Heart left ventricle (tissue), 16 donors: Measurements from ENCODE around the gene CCDC201. TPM values are rescaled to one million over a fixed set of nuclear protein-coding genes. Genes with fewer than 3 reads are reported as not detected.

Experiments
- ATAC-seq, 4 donors: fragments of 200-7000 bp; cut with Tn5 transposase; one replicate each; pipeline ENCODE4 v1.9.1; 2020 to 2022; ENCODE audit warnings: moderate library complexity in 4 of 4, mild to moderate bottlenecking in 3 of 4, moderate number of reproducible peaks in 1 of 4
- DNase-seq, 5 donors: peaks; one replicate each; pipeline ENCODE4 v3.0.0-alpha.2; 2020
- H3K27ac ChIP-seq, 12 donors: fragments of 200-600 bp; sonication (generic) in 4 of 12; one replicate each; pipeline versions ENCODE4 v1.5.0 to v1.8.0; 2016 to 2022; ENCODE audit warnings: mild to moderate bottlenecking in 2 of 12
- H3K27me3 ChIP-seq, 9 donors: fragments of 200-600 bp; sonication (generic) in 2 of 9; one replicate each; pipeline versions ENCODE4 v1.5.1 to v1.8.0; 2016 to 2022; ENCODE audit warnings: mild to moderate bottlenecking in 3 of 9
- H3K36me3 ChIP-seq, 9 donors: fragments of 200-600 bp; sonication (generic) in 2 of 9; one replicate each; pipeline versions ENCODE4 v1.5.0 to v1.8.0; 2018 to 2022; ENCODE audit warnings: mild to moderate bottlenecking in 2 of 9
- H3K4me1 ChIP-seq, 12 donors: fragments of 200-600 bp; sonication (generic) in 4 of 12; one replicate each; pipeline versions ENCODE4 v1.5.0 to v1.8.0; 2016 to 2022; ENCODE audit warnings: mild to moderate bottlenecking in 3 of 12
- H3K4me3 ChIP-seq, 12 donors: fragments of 200-600 bp; sonication (generic) in 4 of 12; one replicate each; pipeline versions ENCODE4 v1.5.0 to v1.8.0; 2017 to 2022; ENCODE audit warnings: mild to moderate bottlenecking in 9 of 12, moderate library complexity in 4 of 12
- H3K9me3 ChIP-seq, 12 donors: fragments of 200-600 bp; sonication (generic) in 4 of 12; one replicate each; pipeline versions ENCODE4 v1.5.0 to v1.8.0; 2016 to 2022; ENCODE audit warnings: mild to moderate bottlenecking in 1 of 12
- CTCF ChIP-seq, 12 donors: fragments of 200-600 bp; sonication (generic) in 4 of 12; IDR thresholded peaks; one replicate each; pipeline versions ENCODE4 v1.5.0 to v1.8.0; 2018 to 2022; ENCODE audit warnings: antibody characterized with exemption in 12 of 12, mild to moderate bottlenecking in 5 of 12
- POLR2A ChIP-seq, 2 donors: fragments of 450-650 bp; IDR thresholded peaks; one replicate each; pipeline ENCODE4 v1.6.1; 2017; ENCODE audit warnings: antibody characterized with exemption in 2 of 2, mild to moderate bottlenecking in 2 of 2, moderate library complexity in 2 of 2
- WGBS, 4 donors: extraction: QIAGEN DNeasy Blood & Tissue Kit in 2 of 4; methylation state at CpG; one replicate each; pipeline versions ENCODE4 v1.1.5 to v1.1.7; 2013 to 2018; 5-methylcytosine and 5-hydroxymethylcytosine counted together
- intact Hi-C, 10 donors: fragments of 100-400 bp; cut with DNase I; formaldehyde crosslinking; loops; one replicate each; pipeline versions ENCODE4 v1.11.1 to v1.14.2; 2022
- long read RNA-seq, 3 donors: library from polyadenylated mRNA; unstranded; transcript quantifications; one replicate each; pipeline ENCODE4 v2.0.0, GENCODE V29; 2020 to 2021
- polyA plus RNA-seq, 2 donors: library from polyadenylated mRNA; stranded (reverse); fragments of 200-250 nt; gene quantifications; one replicate each; pipeline ENCODE4 v1.2.3, GENCODE V29; 2013
- total RNA-seq, 9 donors: library from RNA; depleted of rRNA in 2 of 9; stranded (reverse); fragments of >200 nt in 2 of 9; fragmentation: NEBNext Ultra II Directional in 3 of 9; extraction: Animal tissue kit (Norgen Biotek cat#: 25700) in 3 of 9; gene quantifications; one replicate each; pipeline versions ENCODE4 v1.1.0 to v1.2.4, GENCODE V29; 2016 to 2023
- donor health status: ischemic (EF 13 %, LVEDD 7.1; RV severe dilation, severe dysfunction).
- donor health status: healthy with polysubstance abuse.
- donor health status: DM: no; HTN: yes; CAD: no.
- donor health status: DM: no; HTN: no; CAD: no.
- donor health status: ischemic (EF 25% LVEDD 6.9; RV normal size, moderate dysfunction).
- donor health status: ischemic (EF 25% LVEDD 5.7; RV mildly dilated, moderate dysfunction).
- donor health status: healthy.
- donor health status: DM: yes; HTN: yes; CAD: no.
- donor health status: ischemic (EF 35%, LVEDD 5.7; RV mildly dilated, moderate dysfunction).
- donor health status: nonischemic (EF 11% LVEDD 7.7; RV severe dilation, severe dysfunction).
- donor health status: DM: yes; HTN: yes; CAD: no.
- donor health status: PGD.
- donor health status: ischemic (EF 29% LVEDD 5.4; RV normal size, mild dysfunction).
- donor health status: nonischemic (EF 23%, LVEDD 6.1; RV moderate dilation, normal function).

CCDC201 gene
- total RNA-seq (not detected), polyA plus RNA-seq (not detected)
- long read RNA-seq, donor 1 = 0 reads
- long read RNA-seq, donor 2 = 0 reads
- long read RNA-seq, donor 3 = 0 reads

- Histone ChIP-seq H3K27ac (no peak within 1 kb of the TSS), H3K9me3 (peaks cover 0 to 6% (median 0%) of the 10 kb centered on the region in 12 donors), H3K4me3 (no peak within 1 kb of the TSS), H3K4me1 (no peaks in the 10 kb centered on the region), H3K36me3 (no peaks in the 10 kb centered on the region), H3K27me3 (peaks cover 0 to 3% (median 0%) of the 10 kb centered on the region in 9 donors)
- no peak for TF ChIP-seq CTCF (IDR thresholded peaks at IDR 0.05)
- no peak for TF ChIP-seq POLR2A (IDR thresholded peaks at IDR 0.05)
- no peak for DNase-seq
- 89 to 96% (median 93%) methylated on average over 7 of the region's 7 CpGs for WGBS, 4 donors
- no peak for ATAC-seq
- intact Hi-C loops = no loop called here
These were observed at the start of gene CCDC201 for GRCh38 chr7:45873035-45873354. Gene CCDC201 (minus strand): TSS chr7:45873082. CDS start chr7:45873007, 75 bp downstream.

GRCh38 chr7:45921699-45922519, 49.0 kb upstream of the CCDC201 start:
- Histone ChIP-seq H3K27me3 (peaks cover 0 to 56% (median 0%) of the 10 kb centered on the region in 9 donors), H3K4me1 (peaks cover 0 to 49% (median 22%) of the 10 kb centered on the region in 12 donors), H3K4me3 (peak overlapping the region in 11 of 12 donors; percentile 43 to 72 (median 59)), H3K27ac (peak overlapping the region in 9 of 12 donors; percentile 25 to 75 (median 58)), H3K9me3 (no peaks in the 10 kb centered on the region), H3K36me3 (peaks cover 0 to 5% (median 0%) of the 10 kb centered on the region in 9 donors)
- 7 to 13% (median 10%) methylated on average over 33 to 36 of the region's 36 CpGs for WGBS, 4 donors
- DNase-seq (peak; percentile 58 to 78 (median 73)), ATAC-seq (peak; percentile 16 to 65 (median 42))
- TF ChIP-seq CTCF (IDR thresholded peaks at IDR 0.05) (peak; percentile 78 to 97 (median 93)), POLR2A (IDR thresholded peaks at IDR 0.05) (no peak)
- intact Hi-C loops = loop anchor here (1.0 to 10.0 kb wide), 25 partner anchors 133 to 1333 kb away; no protein-coding TSS in a partner anchor

- peak in 2 of 5 donors; percentile 43 to 46 for DNase-seq
- 2 to 10% (median 6%) methylated on average over 13 to 31 of the region's 31 CpGs for WGBS, 4 donors
- TF ChIP-seq POLR2A (IDR thresholded peaks at IDR 0.05) (no peak), CTCF (IDR thresholded peaks at IDR 0.05) (no peak)
- Histone ChIP-seq H3K27ac (peak overlapping the region in 9 of 12 donors; percentile 9 to 75 (median 58)), H3K9me3 (no peaks in the 10 kb centered on the region), H3K27me3 (peaks cover 0 to 56% (median 0%) of the 10 kb centered on the region in 9 donors), H3K4me1 (peaks cover 0 to 49% (median 22%) of the 10 kb centered on the region in 12 donors), H3K4me3 (peak overlapping the region; percentile 24 to 72 (median 59)), H3K36me3 (peaks cover 0 to 11% (median 0%) of the 10 kb centered on the region in 9 donors)
- ATAC-seq = peak in 2 of 4 donors; percentile 3 to 14
- intact Hi-C loops = loop anchor here in 7 of 10 donors (5.0 to 10.0 kb wide), 15 partner anchors 133 to 1333 kb away; no protein-coding TSS in a partner anchor
These were observed 48.5 kb upstream of the CCDC201 start for GRCh38 chr7:45921381-45921698.
